GM18508 (cell line): ENCODE measurements around the gene SBF2.

Experiments
- ATAC-seq: cut with Tn5 transposase; IDR thresholded peaks from one replicate; pipeline ENCODE4 v1.9.1; 2021; ENCODE audit warnings: moderate number of reproducible peaks; ENCODE audit not compliant: insufficient read depth, unreplicated experiment

The SBF2 gene

GRCh38 chr11:10293423-10294289 lies at the start of gene SBF2:
Gene SBF2 (minus strand): TSS chr11:10294219. CDS start chr11:10294069, 150 bp downstream.
- no peak for ATAC-seq

GRCh38 chr11:10338287-10338686 lies 44.3 kb upstream of the SBF2 start:
- ATAC-seq, result no peak

GRCh38 chr11:10333490-10333889 lies 39.5 kb upstream of the SBF2 start:
- no peak for ATAC-seq

GRCh38 chr11:10331548-10332289 lies 37.7 kb upstream of the SBF2 start:
- ATAC-seq, result no peak

GRCh38 chr11:10329935-10330334 lies 35.9 kb upstream of the SBF2 start:
- ATAC-seq, result no peak

GRCh38 chr11:10329356-10329755 lies 35.3 kb upstream of the SBF2 start:
- ATAC-seq, result no peak

- ATAC-seq, result no peak
Measured at GRCh38 chr11:10328314-10329098, 34.5 kb upstream of the SBF2 start.

GRCh38 chr11:10327254-10327653 lies 33.2 kb upstream of the SBF2 start:
- no peak for ATAC-seq

GRCh38 chr11:10326012-10326964 lies 32.3 kb upstream of the SBF2 start:
- no peak for ATAC-seq

GRCh38 chr11:10325277-10326011 lies 31.4 kb upstream of the SBF2 start:
- ATAC-seq, result no peak

- ATAC-seq, result no peak
Measured at GRCh38 chr11:10324474-10324873, 30.5 kb upstream of the SBF2 start.

GRCh38 chr11:10323793-10324170 lies 29.8 kb upstream of the SBF2 start:
- no peak for ATAC-seq

GRCh38 chr11:10322830-10323792 lies 29.1 kb upstream of the SBF2 start:
- no peak for ATAC-seq

GRCh38 chr11:10322401-10322800 lies 28.4 kb upstream of the SBF2 start:
- ATAC-seq, result no peak

- no peak for ATAC-seq
Measured at GRCh38 chr11:10320736-10321465, 26.9 kb upstream of the SBF2 start.

- ATAC-seq, result no peak
Measured at GRCh38 chr11:10319702-10320558, 25.9 kb upstream of the SBF2 start.

- ATAC-seq, result no peak
Measured at GRCh38 chr11:10318527-10318802, 24.4 kb upstream of the SBF2 start.
